HG03025 (cell line): ENCODE data around the gene SUMO3.

ENCODE experiments used
- ATAC-seq: cut with Tn5 transposase; IDR thresholded peaks from one replicate; pipeline ENCODE4 v1.9.1; 2021; ENCODE audit warnings: mild to moderate bottlenecking, moderate library complexity; ENCODE audit not compliant: unreplicated experiment, low FRiP score

Gene SUMO3

DNA sequence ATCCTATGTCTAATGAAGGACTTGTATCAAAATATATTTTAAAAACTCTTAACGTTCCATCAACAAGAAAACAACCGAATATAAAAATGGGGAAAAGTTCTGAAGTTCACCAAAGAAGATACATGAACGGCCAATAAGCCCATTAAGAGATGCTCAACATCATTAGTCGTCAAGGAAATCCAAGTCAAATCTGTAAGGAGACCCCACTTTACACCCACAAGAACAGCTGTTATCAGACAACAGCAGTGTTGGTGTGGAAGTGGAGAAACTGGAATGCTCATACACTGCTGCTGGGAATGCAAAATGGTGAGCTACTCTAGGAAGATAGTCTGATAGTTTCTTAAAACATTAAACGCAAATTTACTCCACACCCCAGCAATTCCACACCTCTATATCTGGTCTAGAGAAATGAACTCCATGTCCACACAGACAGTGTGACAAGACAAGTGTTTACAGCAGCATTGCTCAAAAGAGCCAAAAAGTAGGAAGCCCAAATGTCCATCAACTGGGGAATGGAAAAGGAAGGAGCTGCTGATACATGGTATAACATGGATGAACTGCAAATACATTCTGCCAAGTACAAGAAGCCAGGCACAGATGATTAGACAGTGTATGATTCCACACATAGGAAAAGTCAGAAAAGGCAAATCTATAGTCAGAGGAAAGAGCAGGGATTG is 34.7 kb downstream of the SUMO3 start:
- ATAC-seq = no peak

GRCh38 chr21:44780767-44781459 is 36.9 kb downstream of the SUMO3 start:
- no peak for ATAC-seq

GRCh38 chr21:44780137-44780502 is 37.7 kb downstream of the SUMO3 start:
- no peak for ATAC-seq

DNA sequence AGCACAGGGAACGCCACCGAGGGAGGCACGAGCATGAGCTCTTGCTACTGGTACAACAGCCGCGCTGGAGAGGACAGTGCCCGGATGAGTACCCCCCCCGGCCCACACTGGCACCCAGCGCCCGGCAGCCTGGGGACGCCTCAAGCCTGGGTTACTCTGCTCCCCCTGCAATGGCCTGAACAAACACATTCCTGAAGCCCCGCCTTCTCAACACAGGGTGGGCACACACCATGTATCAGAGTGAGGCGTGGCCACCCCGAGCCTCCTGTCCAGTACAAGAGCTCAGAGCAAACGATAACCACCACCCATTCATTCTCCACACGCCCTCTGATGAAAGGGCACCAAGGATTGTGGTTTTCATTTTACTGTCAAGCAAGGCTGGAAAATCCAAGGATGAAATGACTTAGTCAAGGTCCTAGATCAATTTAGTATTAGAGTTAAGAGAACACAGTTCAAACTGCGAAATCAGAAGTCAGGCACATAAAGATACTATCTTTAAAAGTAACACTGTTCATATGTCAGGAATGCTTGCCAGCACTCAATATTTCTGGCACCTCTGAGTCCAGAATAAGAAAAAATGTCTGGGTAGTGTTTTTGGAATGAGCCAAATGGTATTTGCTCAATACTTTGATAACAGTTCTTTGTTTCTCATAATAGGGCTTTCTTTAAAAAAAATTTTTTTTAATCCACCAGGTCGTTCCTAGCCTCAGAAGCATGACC is 38.3 kb downstream of the SUMO3 start:
- no peak for ATAC-seq

DNA sequence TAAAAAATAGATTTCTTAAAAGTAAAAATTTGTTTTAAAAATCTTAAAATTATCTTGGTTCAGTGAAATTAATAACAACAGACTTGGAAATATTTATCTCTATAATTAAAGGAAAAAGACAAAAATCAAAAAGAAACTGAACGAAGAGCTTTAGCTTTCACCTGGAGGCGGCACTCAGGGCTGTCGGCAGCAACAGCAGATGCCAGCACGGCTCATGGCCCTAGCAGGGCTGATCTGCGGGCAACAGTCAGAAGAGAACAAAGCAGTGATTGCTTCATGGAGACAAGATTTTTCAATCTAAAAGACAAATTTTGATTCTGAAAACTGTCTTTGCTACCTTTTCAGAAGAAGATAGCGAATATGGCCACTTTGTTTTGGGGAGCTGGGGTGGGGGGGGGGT is 38.9 kb downstream of the SUMO3 start:
- no peak for ATAC-seq

DNA sequence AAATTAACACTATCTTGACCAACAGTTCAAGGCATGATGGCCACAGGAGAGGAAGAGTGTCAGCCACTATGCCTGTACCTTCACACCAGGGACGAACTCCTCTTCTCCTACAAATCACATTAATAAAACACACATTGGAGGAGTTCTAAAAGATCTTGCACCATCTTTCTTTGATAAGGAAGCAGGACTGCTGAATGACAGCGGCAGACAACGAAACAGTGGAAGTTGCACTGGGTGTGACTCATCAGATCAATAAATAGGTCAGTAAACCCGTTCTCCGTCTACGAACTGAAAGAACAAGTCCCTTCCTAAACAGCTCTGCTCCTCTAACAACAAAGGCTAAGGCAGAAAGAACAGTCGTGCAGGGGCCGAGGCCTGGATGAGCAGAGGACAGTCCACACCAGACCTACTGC is 39.4 kb downstream of the SUMO3 start:
- ATAC-seq = no peak

DNA sequence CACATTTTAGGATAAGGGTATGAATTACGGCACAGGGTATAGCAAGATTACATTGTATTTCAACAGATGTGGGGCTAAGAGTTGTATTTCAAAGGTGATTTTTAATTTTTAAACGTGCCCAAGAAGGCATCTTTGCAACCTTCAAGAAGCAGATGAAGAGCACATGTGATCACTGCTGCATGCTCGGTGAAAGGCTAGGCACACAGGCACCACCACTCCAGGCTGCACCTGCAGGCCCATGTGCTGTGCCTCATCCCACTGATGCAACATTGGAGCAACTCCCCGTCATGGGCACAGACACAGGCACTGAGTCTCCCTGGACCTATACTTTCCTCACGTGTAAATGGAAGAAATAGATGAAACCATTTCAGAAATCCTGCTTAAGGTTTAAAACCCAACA is 39.8 kb downstream of the SUMO3 start:
- ATAC-seq = no peak

- no peak for ATAC-seq
Measured at GRCh38 chr21:44774972-44775371, 42.9 kb downstream of the SUMO3 start.

DNA sequence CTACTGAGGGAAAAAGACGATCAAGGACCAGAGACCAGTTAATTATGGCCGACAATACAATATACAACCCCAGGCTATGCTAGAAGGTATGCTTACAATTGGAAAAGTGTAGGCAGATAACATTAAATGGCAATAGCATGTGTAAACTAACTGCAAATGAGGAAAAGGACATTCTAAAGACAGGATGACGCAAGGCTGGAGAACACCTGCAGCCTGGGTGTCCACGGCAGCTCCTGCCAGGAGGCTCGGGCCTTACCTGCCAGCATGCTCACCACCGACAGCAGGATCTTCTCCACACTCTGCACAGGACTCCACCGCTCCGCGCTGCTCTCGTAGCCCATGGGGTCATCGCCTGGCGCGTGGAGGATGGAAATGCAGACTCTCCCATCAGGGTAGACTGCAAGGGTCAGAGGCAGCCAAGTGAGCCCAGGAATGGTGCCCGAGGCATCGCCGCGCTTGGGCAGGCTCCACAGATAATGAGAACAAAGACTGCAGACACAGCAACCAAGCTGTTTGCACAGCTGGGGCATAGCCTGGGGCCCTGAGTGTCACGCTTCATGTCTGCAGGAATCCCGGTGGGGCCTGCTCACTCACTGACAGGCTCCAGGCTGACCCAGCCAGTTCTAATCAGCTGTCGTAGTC is 44.5 kb downstream of the SUMO3 start:
- no peak for ATAC-seq

DNA sequence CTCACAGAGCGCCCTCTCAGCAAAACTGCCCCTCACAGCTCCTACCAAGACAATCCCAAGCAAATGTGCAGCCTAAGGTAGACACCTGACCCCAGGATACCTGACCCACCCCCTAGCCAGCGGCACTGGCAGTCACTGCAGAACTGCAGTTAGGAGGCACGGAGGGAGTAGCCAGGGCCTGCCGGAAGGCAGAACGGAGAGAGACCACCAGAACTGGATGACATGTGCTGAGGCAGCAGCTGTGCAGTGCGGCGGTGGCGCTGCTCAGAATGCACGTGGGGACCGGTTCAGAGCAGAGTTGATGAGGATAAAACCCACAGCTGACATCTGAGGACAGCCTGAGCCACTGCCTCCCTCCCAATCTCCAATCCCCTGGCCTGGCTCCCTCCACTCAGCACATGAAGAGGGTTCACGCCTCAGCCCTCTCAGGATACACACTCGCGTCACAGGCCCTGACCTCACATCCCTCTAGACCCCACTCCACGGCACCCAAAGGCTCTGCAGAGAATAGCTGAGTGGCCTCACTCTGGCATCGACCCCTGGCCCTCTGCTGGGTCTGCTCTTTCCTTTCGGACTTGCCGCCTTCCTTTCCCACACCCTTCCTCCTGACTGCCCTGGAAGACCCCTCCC is 45.9 kb downstream of the SUMO3 start:
- no peak for ATAC-seq

- ATAC-seq = no peak
Measured at GRCh38 chr21:44767834-44768831, 49.7 kb downstream of the SUMO3 start.

DNA sequence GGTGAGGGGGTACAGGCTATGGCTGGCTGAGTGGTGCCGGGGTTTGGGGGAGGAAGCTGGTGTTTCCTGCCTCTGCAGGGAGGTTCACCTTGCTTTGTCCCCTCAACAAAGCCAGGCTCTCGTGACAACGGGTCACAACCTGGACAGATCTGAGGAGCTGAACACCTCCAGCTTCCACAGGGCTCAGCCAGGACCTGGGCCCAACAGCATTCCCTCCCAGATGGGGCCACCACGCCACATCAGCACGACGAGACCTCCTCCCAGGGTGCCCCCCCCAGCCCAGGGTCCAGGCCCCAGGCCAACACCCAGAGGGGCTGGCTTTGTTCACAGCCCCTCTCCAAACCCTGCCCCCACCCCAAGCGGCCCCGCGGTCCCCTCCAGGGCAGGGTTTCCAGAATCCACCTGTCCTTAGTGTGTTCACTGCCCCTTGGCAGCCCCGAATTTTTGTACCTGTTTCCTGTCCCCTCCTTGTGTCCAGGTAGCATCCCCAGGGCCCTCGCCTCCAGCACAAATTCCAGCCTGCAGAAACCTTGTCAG is 51.0 kb downstream of the SUMO3 start:
- no peak for ATAC-seq

- ATAC-seq = no peak
Measured at GRCh38 chr21:44766014-44766817, 51.6 kb downstream of the SUMO3 start.

DNA sequence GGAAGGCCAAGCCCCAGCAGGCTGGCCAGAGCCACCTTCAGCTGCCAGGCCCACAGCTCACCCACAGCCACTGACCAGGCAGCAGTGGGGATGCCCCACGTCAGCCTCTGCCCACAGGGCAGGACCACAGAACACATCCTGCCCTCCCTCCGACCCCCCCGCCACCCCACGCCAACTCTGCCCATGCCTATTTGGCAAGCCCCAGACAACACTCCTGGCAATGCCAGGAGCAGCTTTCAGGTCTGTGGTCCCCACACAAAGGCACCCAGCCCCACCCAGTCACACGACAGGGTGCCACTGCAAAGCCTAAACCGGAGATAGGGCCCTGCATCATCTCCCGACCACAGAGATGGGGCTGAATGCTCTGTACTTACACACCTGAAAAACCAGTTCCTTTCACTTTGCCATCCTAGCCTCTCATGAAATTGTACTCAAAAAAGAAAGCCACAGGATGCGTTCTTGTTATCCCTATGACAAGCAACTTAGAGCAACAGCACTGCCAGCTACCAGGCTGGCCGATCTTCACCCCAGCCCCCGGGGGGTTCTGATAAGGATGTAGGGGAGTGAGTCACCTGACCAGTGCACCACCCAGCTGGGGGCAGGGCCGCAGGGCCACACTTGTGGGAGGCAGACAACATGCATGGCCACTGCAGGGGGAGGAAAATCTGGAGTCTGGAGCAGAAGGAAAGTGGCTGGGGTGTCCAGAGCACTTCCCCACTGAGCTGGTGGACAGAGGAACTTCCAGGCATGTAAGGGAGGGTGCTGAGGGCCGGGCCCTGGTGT is 52.4 kb downstream of the SUMO3 start:
- ATAC-seq = no peak

GRCh38 chr21:44764319-44765230 is 53.3 kb downstream of the SUMO3 start:
- no peak for ATAC-seq

- no peak for ATAC-seq
Measured at GRCh38 chr21:44763451-44764318, 54.2 kb downstream of the SUMO3 start.
